ENCODE results near the gene TARBP2. TPM values are rescaled to one million over a fixed set of nuclear protein-coding genes. Genes with fewer than 3 reads are reported as not detected.

Gene TARBP2
- total RNA-seq, 2 experiments from 2014 or later: 27.5 to 29.7 TPM

- Mint-ChIP-seq H3K4me1 (ENCODE audit: low read depth) (peaks cover 4% of the 10 kb centered on the region), H3K4me3 (no peak overlapping the region), H3K36me3 (peaks cover 31% of the 10 kb centered on the region), H3K27ac (peak overlapping the region; percentile 13), H3K9me3 (no peaks in the 10 kb centered on the region), H3K27me3 (no peaks in the 10 kb centered on the region)
- intact Hi-C loops (cut with micrococcal nuclease): no loop called here
- ChIA-PET POLR2A (no interaction called here), CTCF (interaction anchor here (1.3 kb wide), 1 partner anchor 13 kb away, joined by 4 read pairs; the partner anchor contains the start of gene MAP3K12)
- DNase-seq: no peak
These were observed 14.9 kb upstream of the TARBP2 start for GRCh38 chr12:53485955-53486735.

GRCh38 chr12:53486736-53487487, 14.2 kb upstream of the TARBP2 start:
- Mint-ChIP-seq H3K4me3 (no peak overlapping the region), H3K27ac (peak overlapping the region; percentile 13), H3K27me3 (no peaks in the 10 kb centered on the region), H3K9me3 (no peaks in the 10 kb centered on the region), H3K4me1 (ENCODE audit: low read depth) (peaks cover 7% of the 10 kb centered on the region), H3K36me3 (peaks cover 28% of the 10 kb centered on the region)
- DNase-seq: no peak
- intact Hi-C loops (cut with micrococcal nuclease): no loop called here
- CTCF ChIA-PET: interaction anchor here (1.3 kb wide), 1 partner anchor 12 kb away, joined by 4 read pairs; the partner anchor contains the start of gene MAP3K12
- POLR2A ChIA-PET: interaction anchor here (1.8 kb wide), 1 partner anchor 12 kb away, joined by 8 read pairs; the partner anchor contains the start of gene MAP3K12

- intact Hi-C loops (cut with micrococcal nuclease): no loop called here
- H3K36me3 Mint-ChIP-seq: peaks cover 16% of the 10 kb centered on the region
- H3K27me3 Mint-ChIP-seq: no peaks in the 10 kb centered on the region
- POLR2A ChIA-PET: interaction anchor here (1.8 kb wide), 1 partner anchor 10 kb away, joined by 8 read pairs; the partner anchor contains the start of gene MAP3K12
- peaks cover 22% of the 10 kb centered on the region for H3K4me1 Mint-ChIP-seq (ENCODE audit: low read depth)
- H3K4me3 Mint-ChIP-seq: no peak overlapping the region
- no peaks in the 10 kb centered on the region for H3K9me3 Mint-ChIP-seq
- DNase-seq: no peak
- H3K27ac Mint-ChIP-seq: peak overlapping the region; percentile 33
- CTCF ChIA-PET: interaction anchor here (1.2 to 1.4 kb wide), 3 partner anchors 8 to 12 kb away, joined by 3 to 4 read pairs (median 3); partner anchors contain the start of gene TARBP2
These were observed 11.7 kb upstream of the TARBP2 start for GRCh38 chr12:53489242-53489864.

GRCh38 chr12:53492188-53492587, 8.9 kb upstream of the TARBP2 start:
- POLR2A ChIA-PET: interaction anchor here (0.6 to 2.5 kb wide), 2 partner anchors 8 to 39 kb away, joined by 3 to 10 read pairs; partner anchors contain the start of genes MAP3K12 and TARBP2
- CTCF ChIA-PET: interaction anchor here (0.7 to 3.4 kb wide), 4 partner anchors 9 to 140 kb away, joined by 4 to 15 read pairs (median 7); partner anchors contain the start of gene TARBP2
- Mint-ChIP-seq H3K27ac (peak overlapping the region; percentile 4), H3K4me1 (ENCODE audit: low read depth) (peaks cover 22% of the 10 kb centered on the region), H3K9me3 (no peaks in the 10 kb centered on the region), H3K4me3 (peak overlapping the region; percentile 80), H3K27me3 (no peaks in the 10 kb centered on the region), H3K36me3 (no peaks in the 10 kb centered on the region)
- DNase-seq: no peak
- intact Hi-C loops (cut with micrococcal nuclease): no loop called here

- H3K4me3 Mint-ChIP-seq: peak overlapping the region; percentile 80
- H3K36me3 Mint-ChIP-seq: no peaks in the 10 kb centered on the region
- peak overlapping the region; percentile 76 for H3K27ac Mint-ChIP-seq
- no peaks in the 10 kb centered on the region for H3K27me3 Mint-ChIP-seq
- ChIA-PET CTCF (interaction anchor here (0.8 to 3.4 kb wide), 8 partner anchors 8 to 169 kb away, joined by 3 to 15 read pairs (median 3); no protein-coding TSS in a partner anchor), POLR2A (interaction anchor here (0.6 to 2.9 kb wide), 2 partner anchors 11 to 39 kb away, joined by 3 to 11 read pairs; no protein-coding TSS in a partner anchor)
- H3K9me3 Mint-ChIP-seq: no peaks in the 10 kb centered on the region
- intact Hi-C loops (cut with micrococcal nuclease): no loop called here
- H3K4me1 Mint-ChIP-seq (ENCODE audit: low read depth): peaks cover 26% of the 10 kb centered on the region
- DNase-seq: peak; percentile 92
These were observed 8.1 kb upstream of the TARBP2 start for GRCh38 chr12:53492830-53493609.

- POLR2A ChIA-PET: interaction anchor here (0.9 to 2.9 kb wide), 2 partner anchors 11 to 169 kb away, joined by 3 to 11 read pairs; no protein-coding TSS in a partner anchor
These were observed 7.3 kb upstream of the TARBP2 start for GRCh38 chr12:53493610-53494391.

GRCh38 chr12:53495903-53496751, 5.0 kb upstream of the TARBP2 start:
- ChIA-PET POLR2A (interaction anchor here (2.9 kb wide), 1 partner anchor 14 kb away, joined by 11 read pairs; no protein-coding TSS in a partner anchor), CTCF (interaction anchor here (1.0 to 1.6 kb wide), 2 partner anchors 19 to 20 kb away, joined by 3 to 4 read pairs; no protein-coding TSS in a partner anchor)
- Mint-ChIP-seq H3K27ac (no peak overlapping the region), H3K4me3 (no peak overlapping the region), H3K4me1 (ENCODE audit: low read depth) (peaks cover 43% of the 10 kb centered on the region), H3K27me3 (no peaks in the 10 kb centered on the region), H3K36me3 (no peaks in the 10 kb centered on the region), H3K9me3 (no peaks in the 10 kb centered on the region)
- intact Hi-C loops (cut with micrococcal nuclease): no loop called here
- DNase-seq: no peak

More at GRCh38 chr12:53493610-53494391, 7.3 kb upstream of the TARBP2 start:
- Mint-ChIP-seq H3K36me3 (no peaks in the 10 kb centered on the region), H3K4me1 (ENCODE audit: low read depth) (peaks cover 33% of the 10 kb centered on the region), H3K27ac (peak overlapping the region; percentile 76), H3K9me3 (no peaks in the 10 kb centered on the region), H3K27me3 (no peaks in the 10 kb centered on the region), H3K4me3 (peak overlapping the region; percentile 80)
- intact Hi-C loops (cut with micrococcal nuclease): no loop called here
- CTCF ChIA-PET: interaction anchor here (0.8 to 3.4 kb wide), 8 partner anchors 9 to 170 kb away, joined by 3 to 15 read pairs (median 3); no protein-coding TSS in a partner anchor
- DNase-seq: no peak

- peaks cover 44% of the 10 kb centered on the region for H3K4me1 Mint-ChIP-seq (ENCODE audit: low read depth)
- intact Hi-C loops (cut with micrococcal nuclease): no loop called here
- H3K27ac Mint-ChIP-seq: no peak overlapping the region
- H3K36me3 Mint-ChIP-seq: no peaks in the 10 kb centered on the region
- no peak overlapping the region for H3K4me3 Mint-ChIP-seq
- ChIA-PET CTCF (interaction anchor here (1.0 kb wide), 1 partner anchor 20 kb away, joined by 3 read pairs; no protein-coding TSS in a partner anchor), POLR2A (no interaction called here)
- no peaks in the 10 kb centered on the region for H3K9me3 Mint-ChIP-seq
- no peak for DNase-seq
- no peaks in the 10 kb centered on the region for H3K27me3 Mint-ChIP-seq
These were observed 4.4 kb upstream of the TARBP2 start for GRCh38 chr12:53496752-53497032.

- Mint-ChIP-seq H3K4me3 (no peak overlapping the region), H3K27me3 (no peaks in the 10 kb centered on the region), H3K4me1 (ENCODE audit: low read depth) (peaks cover 44% of the 10 kb centered on the region), H3K9me3 (no peaks in the 10 kb centered on the region), H3K36me3 (no peaks in the 10 kb centered on the region), H3K27ac (no peak overlapping the region)
- intact Hi-C loops (cut with micrococcal nuclease): no loop called here
- POLR2A ChIA-PET: interaction anchor here (1.0 to 1.9 kb wide), 3 partner anchors 16 to 173 kb away, joined by 3 to 5 read pairs (median 5); no protein-coding TSS in a partner anchor
- no peak for DNase-seq
- CTCF ChIA-PET: interaction anchor here (1.0 to 3.7 kb wide), 3 partner anchors 9 to 23 kb away, joined by 3 to 20 read pairs (median 4); partner anchors contain the start of gene NPFF
These were observed 3.6 kb upstream of the TARBP2 start for GRCh38 chr12:53497461-53497860.

Data from activated CD4-positive, alpha-beta memory T cell treated with anti-CD3 and anti-CD28 coated beads for 36 hours (primary cell).